Non-pigmented ciliary epithelial cell (primary cell): Measurements from ENCODE around the gene IYD.

Experiments used
- DNase-seq: peaks from one replicate; pipeline ENCODE4 v3.0.0-alpha.2; 2010; ENCODE audit warnings: low read depth

The IYD gene

GRCh38 chr6:150394899-150395295, 26.1 kb downstream of the IYD start:
- DNase-seq, result no peak

- DNase-seq, result no peak
Observed at GRCh38 chr6:150395388-150396009, 26.7 kb downstream of the IYD start.

GRCh38 chr6:150403458-150404246, 34.8 kb downstream of the IYD start:
- DNase-seq, result peak; percentile 84

- DNase-seq, result no peak
Observed at GRCh38 chr6:150406948-150407347, 38.1 kb downstream of the IYD start.

GRCh38 chr6:150408842-150409241, 40.0 kb downstream of the IYD start:
- no peak for DNase-seq

GRCh38 chr6:150409576-150410066, 40.8 kb downstream of the IYD start:
- DNase-seq, result no peak

GRCh38 chr6:150410399-150410798, 41.6 kb downstream of the IYD start:
- no peak for DNase-seq

GRCh38 chr6:150410906-150411305, 42.1 kb downstream of the IYD start:
- no peak for DNase-seq

GRCh38 chr6:150412221-150412620, 43.4 kb downstream of the IYD start:
- no peak for DNase-seq

GRCh38 chr6:150413198-150413597, 44.4 kb downstream of the IYD start:
- no peak for DNase-seq

- DNase-seq, result no peak
Observed at GRCh38 chr6:150413781-150414281, 45.0 kb downstream of the IYD start.

GRCh38 chr6:150416128-150416527, 47.3 kb downstream of the IYD start:
- DNase-seq, result no peak

- DNase-seq, result no peak
Observed at GRCh38 chr6:150417250-150417649, 48.4 kb downstream of the IYD start.

GRCh38 chr6:150417899-150418826, 49.4 kb downstream of the IYD start:
- DNase-seq, result peak; percentile 55

- no peak for DNase-seq
Observed at GRCh38 chr6:150418827-150419594, 50.2 kb downstream of the IYD start.

- no peak for DNase-seq
Observed at GRCh38 chr6:150420428-150420827, 51.6 kb downstream of the IYD start.

GRCh38 chr6:150420926-150421325, 52.1 kb downstream of the IYD start:
- DNase-seq, result no peak

GRCh38 chr6:150425508-150425907, 56.7 kb downstream of the IYD start:
- DNase-seq, result no peak

GRCh38 chr6:150426198-150426597, 57.4 kb downstream of the IYD start:
- no peak for DNase-seq

GRCh38 chr6:150427037-150427602, 58.3 kb downstream of the IYD start:
- DNase-seq, result no peak

- DNase-seq, result no peak
Observed at GRCh38 chr6:150427843-150428242, 59.0 kb downstream of the IYD start.
